HG03571 (cell line): ENCODE measurements around the gene SEC22A.

ENCODE experiments used
- ATAC-seq: cut with Tn5 transposase; IDR thresholded peaks from one replicate; pipeline ENCODE4 v1.9.1; 2021; ENCODE audit not compliant: unreplicated experiment

SEC22A gene

GRCh38 chr3:123286308-123287023, 84.7 kb downstream of the SEC22A start:
- no peak for ATAC-seq

GRCh38 chr3:123287051-123287961, 85.6 kb downstream of the SEC22A start:
- ATAC-seq, result no peak

DNA sequence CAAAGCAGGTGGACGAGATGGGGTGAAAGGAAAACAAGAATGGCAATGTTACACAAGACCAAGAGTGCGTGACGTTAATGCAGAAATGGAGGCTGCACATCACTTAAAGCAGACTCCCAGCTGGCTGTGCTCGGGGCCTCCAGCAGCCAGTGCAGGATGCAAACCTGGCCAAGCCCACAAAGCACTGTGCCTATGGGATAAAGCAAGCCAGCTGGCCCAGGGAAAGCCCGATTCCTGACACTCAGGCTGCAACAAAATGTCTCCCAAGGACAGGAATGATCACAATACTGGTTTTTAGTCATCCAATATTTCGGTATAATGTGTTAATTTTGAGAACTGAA, 86.2 kb downstream of the SEC22A start:
- ATAC-seq, result no peak

DNA sequence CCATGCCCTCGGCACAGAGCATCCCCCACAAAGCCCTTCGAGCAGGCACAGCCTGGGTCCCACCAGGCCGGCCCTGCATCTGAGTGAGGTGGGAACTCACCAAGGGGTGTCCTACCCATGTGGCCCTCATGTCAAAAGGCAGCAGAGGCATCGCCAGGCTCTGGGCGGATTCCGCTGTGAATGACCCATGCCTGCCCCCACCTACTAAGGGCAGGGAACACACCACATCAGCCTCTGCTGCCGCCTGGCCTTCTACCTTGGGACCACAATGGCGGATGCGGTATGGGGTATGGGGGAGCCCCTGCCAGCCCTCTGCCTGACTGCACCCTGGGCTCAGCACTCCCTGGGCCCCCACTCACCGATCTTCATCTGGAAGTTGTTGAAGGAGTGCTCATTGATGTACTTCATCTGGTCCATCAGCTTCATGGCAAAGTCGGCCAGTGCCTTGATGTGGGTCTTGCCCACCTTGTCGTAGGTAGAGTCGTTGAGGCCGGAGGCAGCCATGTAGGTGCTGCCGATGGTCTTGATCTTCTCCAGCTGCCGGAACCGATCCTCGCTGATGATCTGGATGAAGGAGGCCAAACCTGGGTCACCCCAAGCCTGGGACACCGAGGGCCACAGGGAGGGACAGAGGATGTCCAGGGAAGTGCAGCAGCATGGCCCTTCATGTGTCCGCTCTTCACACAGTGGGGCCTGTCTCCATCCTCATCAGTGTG, 87.8 kb downstream of the SEC22A start:
- ATAC-seq, result no peak

DNA sequence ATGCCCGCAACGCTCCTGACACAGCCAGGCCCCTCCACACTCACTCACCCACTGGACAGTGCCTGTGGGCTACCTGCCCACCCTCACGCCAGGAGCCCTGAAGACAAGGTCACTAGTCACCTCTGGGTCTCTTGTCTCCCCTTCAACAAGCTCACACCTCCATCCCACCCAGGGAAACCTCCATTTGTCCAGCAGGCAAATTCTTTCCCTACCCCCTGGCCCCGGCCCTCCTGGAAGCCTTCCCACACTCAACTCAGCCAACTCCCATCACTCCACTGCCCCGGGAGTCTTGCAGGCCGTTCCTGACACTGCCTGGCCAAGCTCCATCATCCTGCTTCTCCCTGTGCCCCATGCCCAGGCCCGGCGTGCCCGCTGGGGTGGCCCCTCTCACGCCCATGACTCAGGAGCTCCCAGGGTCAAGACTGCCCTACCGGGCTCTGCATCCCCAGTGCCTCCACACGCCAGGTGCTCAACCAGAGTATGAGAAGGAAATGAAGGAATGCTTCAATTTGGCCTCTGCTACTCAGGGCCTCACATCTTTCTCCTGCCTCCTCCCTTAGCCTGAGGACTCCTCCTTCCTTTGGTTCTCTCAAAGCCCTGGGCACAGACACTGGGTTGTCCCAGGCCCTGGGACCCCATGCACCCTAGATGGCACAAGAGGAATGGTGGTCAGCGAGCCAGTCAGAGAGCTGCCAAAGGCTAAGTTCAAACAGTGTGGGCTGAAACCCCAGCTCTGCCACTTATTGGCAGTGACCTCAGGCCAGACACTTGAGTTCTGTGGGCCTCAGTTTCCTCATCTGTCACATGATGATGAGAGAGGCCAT, 88.6 kb downstream of the SEC22A start:
- ATAC-seq, result no peak

DNA sequence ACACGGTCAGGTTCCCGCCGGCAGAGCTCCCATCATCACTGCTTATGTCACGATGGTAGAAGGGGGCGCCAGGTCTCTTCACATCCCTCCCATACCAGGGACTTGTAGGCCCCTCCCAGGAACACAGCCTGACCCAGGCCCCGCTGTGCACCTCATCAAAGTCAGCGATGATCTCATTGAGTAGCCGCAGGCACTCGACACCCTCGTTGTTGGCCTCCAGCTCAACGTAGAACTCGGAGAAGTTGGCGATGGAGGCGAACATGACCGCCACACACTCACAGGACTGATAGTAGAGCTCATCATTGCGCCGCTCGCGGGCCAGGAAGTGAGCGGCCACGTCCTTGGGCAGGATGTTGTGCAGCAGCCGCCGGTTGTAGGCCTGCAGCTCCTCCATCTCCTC, 89.2 kb downstream of the SEC22A start:
- no peak for ATAC-seq

GRCh38 chr3:123291404-123291803, 89.7 kb downstream of the SEC22A start:
- no peak for ATAC-seq

DNA sequence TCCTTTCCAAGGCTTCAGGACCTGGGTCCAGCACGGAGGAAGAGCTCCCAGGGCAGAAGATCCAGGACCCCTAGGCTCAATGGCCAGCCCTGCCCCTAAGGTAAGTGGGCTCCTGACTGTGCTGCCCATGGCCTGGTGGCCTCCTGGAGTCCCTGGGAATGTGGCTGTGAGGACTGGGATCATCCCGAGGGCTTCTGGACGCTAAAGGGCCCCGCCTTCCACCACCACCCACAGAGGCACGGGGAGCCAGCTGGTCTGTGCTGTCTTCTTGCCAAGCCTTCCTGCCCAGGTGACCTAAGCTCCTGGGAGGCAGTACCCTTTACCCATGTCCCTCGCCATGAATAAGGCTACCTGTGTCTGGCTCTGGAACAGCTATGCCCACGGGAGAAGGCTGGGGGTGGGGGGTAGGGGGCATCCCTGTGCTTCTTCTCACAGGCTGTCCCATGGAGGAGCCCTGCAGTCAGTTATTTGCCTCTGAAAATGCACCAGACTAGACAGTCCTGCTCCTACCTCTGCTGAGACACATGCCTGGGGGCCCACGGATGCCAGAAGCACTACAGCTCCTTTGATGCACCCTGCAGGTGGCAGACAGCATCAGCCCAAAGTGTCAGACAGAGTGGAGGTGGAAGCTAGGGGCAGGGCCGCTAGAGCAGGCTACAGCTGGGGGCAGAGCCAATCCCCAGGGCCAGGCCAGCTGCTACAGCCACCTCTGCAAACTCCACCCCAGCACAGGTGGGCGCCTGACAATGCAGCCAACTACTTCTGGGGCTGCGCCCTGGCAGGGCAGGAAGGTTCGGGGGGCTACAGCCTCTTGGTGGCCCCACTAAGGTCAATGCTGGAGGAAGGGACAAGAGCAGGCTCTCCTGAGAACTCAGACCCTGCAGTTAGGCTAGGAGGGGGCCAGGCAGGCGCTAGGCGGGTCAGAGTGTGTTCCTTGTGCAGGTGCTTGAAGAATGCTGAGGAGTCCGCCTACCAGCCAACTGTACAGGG, 90.9 kb downstream of the SEC22A start:
- no peak for ATAC-seq

GRCh38 chr3:123294296-123294938, 92.7 kb downstream of the SEC22A start:
- no peak for ATAC-seq

DNA sequence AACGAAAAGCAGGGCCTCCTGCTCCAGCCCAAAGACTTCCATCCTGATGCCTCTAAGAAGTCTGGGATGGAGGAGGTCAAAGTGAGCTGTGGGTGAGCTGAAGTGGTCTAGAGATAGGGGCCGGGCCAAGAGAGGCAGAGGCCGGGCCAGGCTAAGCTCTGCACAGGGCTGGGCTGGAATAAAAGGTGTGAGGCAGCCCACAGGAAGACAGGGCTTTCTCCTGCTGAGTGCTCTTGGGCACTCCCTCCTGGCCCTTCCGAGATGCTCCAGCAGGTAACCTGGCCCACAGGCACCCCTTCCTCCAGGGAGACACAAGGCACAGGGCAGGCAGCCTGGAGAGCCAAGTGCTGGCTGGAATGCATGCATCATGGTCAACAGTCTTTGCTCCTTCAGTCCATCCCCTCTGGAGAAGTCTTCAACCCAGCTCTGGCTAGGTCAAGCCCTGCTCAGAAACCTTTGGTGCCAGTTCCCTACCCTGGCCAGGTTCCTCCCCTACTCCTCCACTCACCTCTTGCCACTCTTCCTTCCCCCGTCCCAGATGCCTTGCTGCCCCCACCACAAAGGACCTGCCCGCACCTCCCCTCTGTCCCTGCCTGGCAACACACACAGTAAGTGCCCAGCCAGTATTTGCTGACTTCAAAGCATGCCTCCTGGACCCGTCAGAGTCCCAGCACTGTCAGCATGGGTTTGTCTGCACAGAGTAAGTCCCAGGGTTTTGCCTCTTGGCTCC, 93.6 kb downstream of the SEC22A start:
- no peak for ATAC-seq

DNA sequence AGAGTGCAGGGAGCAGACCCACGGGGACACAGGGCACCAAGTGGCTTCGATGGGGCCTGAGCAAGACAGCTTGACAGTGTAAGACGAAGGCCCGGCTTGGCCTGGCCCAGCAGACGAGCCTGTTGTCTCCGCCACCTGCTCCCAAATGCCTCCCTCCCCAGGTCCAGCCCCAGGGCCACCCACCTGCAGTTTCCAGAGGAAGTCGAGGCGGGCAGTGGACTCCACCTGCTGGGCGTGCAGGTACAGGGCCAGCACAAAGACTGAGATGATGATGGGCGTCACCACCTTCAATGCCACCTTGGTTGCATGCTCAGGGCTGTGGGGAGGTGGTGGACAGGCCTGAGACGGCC, 94.1 kb downstream of the SEC22A start:
- ATAC-seq, result no peak

DNA sequence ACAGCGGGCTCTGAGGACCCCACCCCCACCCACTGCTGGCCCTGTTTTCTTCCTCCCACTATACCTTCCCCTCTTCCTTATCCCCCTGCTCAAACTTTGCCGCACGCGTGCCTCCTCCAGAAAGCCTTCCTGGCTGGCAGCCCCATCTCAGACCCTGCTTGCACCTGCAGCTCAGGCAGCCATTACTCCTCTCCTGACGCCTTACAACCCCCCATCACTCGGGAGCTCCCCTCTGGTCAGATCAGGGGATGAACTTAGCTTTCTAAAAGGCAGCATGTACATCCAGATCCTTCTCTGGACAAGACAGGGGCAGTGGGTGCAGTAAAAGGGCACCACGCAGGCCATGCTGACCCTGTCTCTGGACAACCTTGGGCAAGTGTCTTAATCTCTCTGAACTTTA, 94.5 kb downstream of the SEC22A start:
- ATAC-seq, result no peak

- no peak for ATAC-seq
These were observed 95.3 kb downstream of the SEC22A start for GRCh38 chr3:123296836-123297626.

GRCh38 chr3:123297627-123297899, 95.8 kb downstream of the SEC22A start:
- no peak for ATAC-seq

DNA sequence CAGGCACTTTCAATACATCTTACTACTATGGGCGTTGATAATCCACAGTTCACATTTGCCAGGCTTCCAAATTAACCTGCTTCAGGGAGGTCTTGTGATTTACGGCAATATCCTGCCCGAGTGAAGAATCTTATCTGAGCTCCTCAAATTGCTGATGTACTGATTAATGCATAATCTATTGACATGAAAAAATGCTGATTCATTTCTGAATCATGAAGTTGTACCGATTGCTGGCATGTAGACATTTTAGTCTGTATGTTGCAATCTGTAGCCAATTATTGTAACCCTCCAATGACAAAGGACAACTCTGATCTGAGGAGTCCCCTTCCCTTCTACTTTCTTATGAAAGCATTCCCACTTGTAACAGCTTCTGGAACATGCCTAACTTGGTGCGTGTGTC, 97.2 kb downstream of the SEC22A start:
- no peak for ATAC-seq

DNA sequence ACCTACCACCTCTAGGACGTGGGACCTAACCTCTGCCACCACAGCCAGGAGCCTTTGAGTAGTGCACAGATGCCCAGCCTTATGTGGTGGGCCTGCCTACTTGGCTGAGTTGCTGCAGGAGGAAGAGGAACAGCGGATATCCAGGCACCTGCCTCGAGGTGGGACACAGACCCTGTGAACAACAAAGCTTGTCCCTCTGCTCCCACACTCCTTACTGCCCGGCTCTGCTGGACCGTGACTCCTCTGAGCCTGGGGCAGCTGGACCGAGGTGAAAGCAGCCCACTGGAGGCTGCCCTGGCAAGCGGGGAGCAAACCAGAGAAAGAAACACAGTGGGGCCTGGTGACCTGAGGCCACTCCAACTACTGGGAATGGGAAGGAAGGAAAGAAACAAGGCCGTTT, 97.8 kb downstream of the SEC22A start:
- no peak for ATAC-seq

DNA sequence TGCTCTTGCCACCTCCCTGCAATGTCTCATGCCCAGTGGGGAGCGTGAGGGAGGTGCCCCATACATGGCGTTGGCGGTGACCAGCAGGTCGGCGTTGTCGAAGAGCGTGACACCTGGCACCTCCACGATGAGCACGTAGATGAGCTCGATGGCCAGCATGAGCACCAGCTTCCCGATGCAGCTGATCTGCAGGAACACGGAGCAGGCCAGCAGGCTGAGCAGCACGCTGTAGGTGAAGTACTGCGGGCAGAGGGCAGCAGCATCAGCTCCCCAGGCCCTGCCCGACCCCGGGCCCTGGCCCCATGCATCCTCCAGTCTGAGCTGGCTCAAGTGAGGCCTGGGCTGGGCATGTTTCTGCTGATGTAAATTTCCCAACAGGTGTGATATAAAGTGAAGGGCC, 98.3 kb downstream of the SEC22A start:
- no peak for ATAC-seq

- ATAC-seq, result no peak
These were observed 98.8 kb downstream of the SEC22A start for GRCh38 chr3:123300583-123300982.
